Sigmoid colon (tissue), 4 donors: Measurements from ENCODE around the gene ARHGAP10.

ENCODE experiments used
- CTCF ChIP-seq, 4 experiments: fragments of 450-650 bp in 3 of 4; fragments of 200-600 bp in 1 of 4; IDR thresholded peaks; one replicate each; pipeline ENCODE4 v1.5.1; 2016 to 2019; ENCODE audit warnings: antibody characterized with exemption in 4 of 4, mild to moderate bottlenecking in 3 of 4, moderate library complexity in 2 of 4
- EP300 ChIP-seq, 4 donors: sonication (generic); formaldehyde crosslinking; IDR thresholded peaks; one replicate each; pipeline ENCODE4 v1.6.1; 2017; ENCODE audit warnings: antibody characterized with exemption in 4 of 4
- POLR2A ChIP-seq, 2 donors: fragments of 450-650 bp; IDR thresholded peaks; one replicate each; pipeline ENCODE4 v1.6.1; 2016; ENCODE audit warnings: antibody characterized with exemption in 2 of 2, mild to moderate bottlenecking in 2 of 2, moderate library complexity in 2 of 2
- POLR2AphosphoS5 ChIP-seq, 4 donors: sonication (generic); formaldehyde crosslinking; IDR thresholded peaks; one replicate each; pipeline ENCODE4 v1.6.1; 2017; ENCODE audit warnings: antibody characterized with exemption in 4 of 4

- TF ChIP-seq CTCF (IDR thresholded peaks at IDR 0.05): no peak
- no peak for TF ChIP-seq POLR2AphosphoS5 (IDR thresholded peaks at IDR 0.05)
- TF ChIP-seq POLR2A (IDR thresholded peaks at IDR 0.05): no peak
- TF ChIP-seq EP300 (IDR thresholded peaks at IDR 0.05): no peak
Measured at GRCh38 chr4:147737623-147738022, 5.7 kb downstream of the ARHGAP10 start.
